Renal pelvis (tissue), 4 donors: ENCODE results near the gene FBXW5. TPM values are rescaled to one million over a fixed set of nuclear protein-coding genes. Genes with fewer than 3 reads are reported as not detected.

Experiments used
- DNase-seq: peaks from one replicate; pipeline ENCODE4 v3.0.0-alpha.2; 2013
- polyA plus RNA-seq, 3 donors: library from polyadenylated mRNA; unstranded; fragments of 120-200 nt; gene quantifications; one replicate each; pipeline ENCODE4 v1.2.1, GENCODE V29; 2013; ENCODE audit not compliant: insufficient read length in 3 of 3

The FBXW5 gene
- polyA plus RNA-seq, 3 donors: 48.7 to 65.9 (median 64.8) TPM

- no peak for DNase-seq
Observed at GRCh38 chr9:136951541-136952320, 7.2 kb upstream of the FBXW5 start, which contains the start of gene LCN12. TSS of gene LCN12 (plus strand) at chr9:136952273. CDS start at chr9:136952328, 55 bp downstream.

- no peak for DNase-seq
Observed at GRCh38 chr9:136950656-136951276, 6.2 kb upstream of the FBXW5 start.

- peak; percentile 92 for DNase-seq
Observed at GRCh38 chr9:136949817-136950655, 5.5 kb upstream of the FBXW5 start.

- no peak for DNase-seq
Observed at GRCh38 chr9:136949239-136949816, 4.8 kb upstream of the FBXW5 start.

- peak; percentile 20 for DNase-seq
Observed at GRCh38 chr9:136947955-136948510, 3.5 kb upstream of the FBXW5 start.

- no peak for DNase-seq
Observed at GRCh38 chr9:136947028-136947891, 2.7 kb upstream of the FBXW5 start.

GRCh38 chr9:136946228-136947027, 1.9 kb upstream of the FBXW5 start:
- DNase-seq: no peak

GRCh38 chr9:136945333-136946227, 1.0 kb upstream of the FBXW5 start:
- no peak for DNase-seq

- DNase-seq: no peak
Observed at GRCh38 chr9:136944212-136944518, 373 bp downstream of the FBXW5 start.

- no peak for DNase-seq
Observed at GRCh38 chr9:136943291-136944211, 987 bp downstream of the FBXW5 start.

GRCh38 chr9:136942881-136943230, 1.7 kb downstream of the FBXW5 start:
- DNase-seq: no peak

- no peak for DNase-seq
Observed at GRCh38 chr9:136942112-136942880, 2.2 kb downstream of the FBXW5 start.

- DNase-seq: no peak
Observed at GRCh38 chr9:136941231-136942111, 3.1 kb downstream of the FBXW5 start.

GRCh38 chr9:136940526-136941230, 3.9 kb downstream of the FBXW5 start:
- no peak for DNase-seq

- DNase-seq: no peak
Observed at GRCh38 chr9:136939996-136940525, 4.5 kb downstream of the FBXW5 start.
